ENCODE results near the gene AHCYL2.
"Not testable (repeated sequence)": the region's sequence is repeated elsewhere in the genome, so short reads cannot be mapped to it uniquely, and the experiment has no call there.

Gene AHCYL2

GRCh38 chr7:129292861-129293260, 68.0 kb downstream of the AHCYL2 start:
- no peak for DNase-seq (ENCODE audit: low read depth)

DNA sequence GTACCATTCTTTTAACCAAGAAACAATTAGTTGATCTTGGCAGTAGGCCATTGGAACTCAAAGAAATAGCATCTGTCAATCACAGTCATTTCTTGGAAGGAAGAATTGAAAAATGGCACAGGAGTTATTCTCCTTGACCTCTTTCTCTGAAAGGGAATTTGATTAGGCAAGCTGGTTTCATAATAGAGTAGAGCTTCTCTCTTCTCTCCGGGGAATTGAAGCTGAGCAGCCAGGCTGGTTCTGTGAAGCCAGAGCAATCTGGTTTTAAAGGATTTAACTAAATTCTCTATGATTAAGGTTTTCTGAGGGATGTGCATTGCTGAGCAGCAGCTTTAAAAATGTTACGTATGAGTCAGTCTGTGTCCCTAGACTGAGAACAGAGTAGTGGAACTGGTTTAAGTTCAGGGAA, 70.2 kb downstream of the AHCYL2 start:
- no peak for DNase-seq (ENCODE audit: low read depth)

DNA sequence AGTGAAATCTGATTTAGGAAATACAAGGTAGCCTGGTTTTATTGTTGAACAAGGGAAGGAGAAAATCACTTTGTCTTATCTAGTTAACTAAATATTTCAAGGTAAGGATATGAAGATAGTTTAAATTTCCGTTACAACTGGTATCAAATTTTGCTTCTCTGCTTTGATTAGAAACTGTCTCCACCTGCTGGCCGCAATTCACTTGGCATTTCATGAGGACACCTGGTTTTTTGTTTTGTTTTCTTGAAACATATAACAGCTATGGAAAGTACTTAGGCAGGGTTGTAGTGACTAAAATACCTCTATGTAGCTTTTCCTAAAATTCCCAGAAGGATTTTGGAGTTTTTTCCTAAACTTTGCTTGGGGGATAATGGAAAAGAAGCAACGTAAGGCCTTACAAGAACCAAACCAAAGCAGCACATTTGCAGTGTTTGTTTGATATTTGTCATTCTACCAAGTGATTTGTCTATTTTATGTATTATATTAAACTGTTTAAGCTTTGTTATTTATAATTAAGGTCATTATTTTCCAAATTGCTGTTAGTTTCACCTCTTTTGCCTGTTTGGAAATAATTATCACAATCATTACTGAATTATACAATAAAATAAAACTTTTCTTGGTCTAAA, 73.6 kb downstream of the AHCYL2 start:
- no peak for DNase-seq (ENCODE audit: low read depth)

DNA sequence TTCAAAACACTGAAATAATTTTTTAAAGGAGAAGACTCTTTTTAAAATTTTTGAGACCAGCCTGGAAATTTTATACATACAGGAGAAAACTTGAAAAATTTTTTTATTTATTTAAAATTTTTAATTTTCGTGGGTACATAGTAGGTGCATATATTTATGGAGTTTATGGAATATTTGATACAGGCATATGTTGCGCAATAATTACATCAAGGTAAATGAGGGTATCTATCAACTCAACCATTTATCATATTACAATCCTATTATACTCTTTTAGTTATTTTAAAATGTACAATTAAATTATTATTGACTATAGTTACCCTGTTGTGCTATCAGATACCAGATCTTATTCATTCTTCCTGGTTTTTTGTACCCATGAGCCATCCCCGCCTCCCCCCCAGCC, 75.1 kb downstream of the AHCYL2 start:
- no peak for DNase-seq (ENCODE audit: low read depth)

GRCh38 chr7:129300299-129300698, 75.5 kb downstream of the AHCYL2 start:
- not testable (repeated sequence) for DNase-seq (ENCODE audit: low read depth)

DNA sequence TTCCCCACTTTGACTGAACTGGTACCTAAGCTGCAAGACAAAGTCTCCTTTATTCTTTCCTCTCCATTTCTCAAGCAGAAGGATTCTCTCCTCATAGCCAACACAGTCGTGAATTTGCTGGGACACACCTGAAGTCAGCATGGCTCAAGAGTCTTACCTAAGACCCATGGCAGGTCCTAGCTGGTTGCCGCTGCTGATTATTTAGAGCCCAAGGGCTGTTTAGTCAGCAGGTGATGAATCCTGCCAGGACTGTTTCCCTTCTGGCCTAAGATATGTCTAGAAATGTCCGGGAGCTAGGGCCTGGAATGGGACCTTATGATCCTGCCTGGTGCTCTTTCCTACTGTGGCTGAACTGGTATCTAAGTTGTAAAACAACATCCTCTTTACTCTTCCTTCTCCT, 82.8 kb downstream of the AHCYL2 start:
- no peak for DNase-seq (ENCODE audit: low read depth)

DNA sequence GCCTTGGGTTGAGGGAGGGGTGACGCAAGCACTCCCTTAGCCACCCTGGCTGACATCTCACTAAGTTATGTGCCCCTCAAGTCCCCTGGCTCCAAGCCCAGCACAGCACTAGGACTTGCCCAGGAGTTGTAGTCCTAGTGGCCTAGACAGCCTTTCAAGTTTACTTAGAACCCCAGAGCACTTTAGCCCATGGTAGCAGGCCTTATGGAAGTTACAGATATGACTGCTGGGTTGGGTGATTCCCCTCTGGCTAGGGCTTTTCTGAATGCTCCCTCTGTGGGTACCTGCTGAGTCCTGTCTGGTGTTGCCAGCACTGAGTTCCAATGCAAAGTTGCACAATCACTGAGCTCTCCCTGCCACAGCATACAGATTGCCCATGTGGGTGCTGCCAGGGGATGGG, 83.2 kb downstream of the AHCYL2 start:
- no peak for DNase-seq (ENCODE audit: low read depth)

GRCh38 chr7:129311429-129311828, 86.6 kb downstream of the AHCYL2 start:
- DNase-seq (ENCODE audit: low read depth): no peak

GRCh38 chr7:129313282-129313681, 88.5 kb downstream of the AHCYL2 start:
- no peak for DNase-seq (ENCODE audit: low read depth)

DNA sequence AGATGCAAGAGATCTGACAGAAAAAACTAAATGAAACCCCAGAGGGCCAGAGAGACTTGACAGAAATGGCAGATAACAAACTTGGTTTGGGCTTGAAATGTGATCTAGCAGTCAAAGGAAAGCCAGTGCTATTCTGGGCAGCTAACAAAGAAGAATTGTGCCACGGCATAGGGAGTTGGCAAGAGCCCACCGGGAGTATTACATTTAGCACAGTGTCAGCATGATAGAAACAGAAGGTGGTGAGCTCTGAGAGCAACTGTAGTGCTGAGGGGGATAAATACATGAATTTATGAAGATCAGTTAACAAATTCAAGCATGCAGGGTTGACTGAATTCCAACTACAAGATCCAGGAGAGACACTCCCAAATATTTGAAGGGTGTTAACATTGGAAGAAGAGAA, 91.1 kb downstream of the AHCYL2 start:
- DNase-seq (ENCODE audit: low read depth): no peak

- DNase-seq (ENCODE audit: low read depth): no peak
Measured at GRCh38 chr7:129317450-129317849, 92.6 kb downstream of the AHCYL2 start.

GRCh38 chr7:129327076-129327475, 102.2 kb downstream of the AHCYL2 start:
- no peak for DNase-seq (ENCODE audit: low read depth)

DNA sequence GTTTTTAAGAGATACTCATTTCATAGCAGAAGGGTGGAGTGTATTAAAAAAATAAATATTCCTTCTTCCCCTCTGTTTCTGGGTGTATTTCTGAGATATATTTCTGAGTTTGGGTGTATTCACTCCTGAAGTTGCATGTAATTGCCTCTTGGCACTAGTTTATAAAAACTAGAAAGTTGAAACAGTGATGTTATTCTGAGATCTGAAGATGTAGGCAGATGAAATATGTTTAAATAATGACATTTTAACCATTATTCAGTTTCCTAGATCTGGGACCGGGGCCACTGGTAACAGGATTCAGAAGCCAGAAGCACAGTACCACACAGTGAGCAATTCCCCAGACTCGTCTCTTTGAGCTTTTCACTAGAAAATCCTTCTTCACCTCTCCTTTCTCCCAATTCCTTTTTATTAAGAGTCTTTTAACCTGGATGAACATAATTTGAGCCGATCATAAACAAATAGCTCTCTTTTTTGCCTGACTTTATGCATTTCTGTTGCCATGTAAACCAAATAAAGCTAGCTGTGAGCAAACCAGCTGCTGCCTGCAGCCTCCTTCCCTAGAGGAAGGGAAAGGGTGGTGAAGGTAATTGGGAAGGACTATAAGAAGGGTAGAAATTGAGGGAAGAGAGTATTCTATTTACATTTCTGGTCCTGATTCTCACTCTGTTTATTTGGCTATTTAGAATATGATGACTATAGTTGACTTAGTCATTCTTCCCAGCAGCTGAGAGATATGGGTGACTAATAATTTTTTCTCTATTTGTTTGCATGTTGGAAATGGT, 107.6 kb downstream of the AHCYL2 start:
- DNase-seq (ENCODE audit: low read depth): no peak

DNA sequence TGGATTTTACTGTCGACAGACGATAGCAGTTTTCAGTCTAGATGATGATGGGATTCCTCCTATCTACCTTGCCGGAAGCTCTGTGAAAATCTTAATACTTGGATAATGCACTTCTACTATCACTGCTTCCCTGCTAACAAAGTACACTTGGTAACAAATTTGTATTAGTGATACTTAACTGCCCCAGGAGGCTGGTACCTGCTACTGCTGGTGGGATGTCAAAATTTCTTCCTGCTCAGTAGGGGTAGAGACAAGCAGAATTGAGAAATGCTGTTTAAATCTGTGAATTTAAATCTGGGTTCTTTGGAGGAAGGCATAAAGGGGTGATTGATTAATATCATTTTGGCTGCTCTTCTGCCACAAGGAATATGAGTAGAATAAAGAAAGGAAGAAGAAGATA, 109.6 kb downstream of the AHCYL2 start:
- DNase-seq (ENCODE audit: low read depth): no peak

- DNase-seq (ENCODE audit: low read depth): no peak
Measured at GRCh38 chr7:129338450-129338849, 113.6 kb downstream of the AHCYL2 start.

DNA sequence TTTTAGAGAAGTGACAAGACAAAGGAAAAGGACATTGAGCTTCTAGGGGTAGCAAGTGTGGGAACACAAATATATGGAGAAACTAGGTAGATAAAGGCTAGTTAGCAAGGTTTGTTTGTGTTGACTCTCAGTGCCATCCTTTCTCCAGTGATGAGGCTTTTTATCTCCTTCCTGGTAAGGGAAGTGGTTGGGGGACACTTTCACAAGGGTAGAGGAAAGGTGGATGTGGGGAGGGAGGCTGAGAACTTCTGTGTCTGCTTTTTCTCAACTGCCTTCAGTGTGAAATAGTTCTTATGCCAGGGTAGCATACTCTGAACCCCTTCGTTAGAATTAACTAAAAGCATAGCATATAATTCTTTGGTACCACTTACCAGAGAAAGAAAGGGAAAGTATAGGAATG, 116.4 kb downstream of the AHCYL2 start:
- DNase-seq (ENCODE audit: low read depth): no peak

GRCh38 chr7:129341816-129342806, 117.3 kb downstream of the AHCYL2 start:
- DNase-seq (ENCODE audit: low read depth): no peak

DNA sequence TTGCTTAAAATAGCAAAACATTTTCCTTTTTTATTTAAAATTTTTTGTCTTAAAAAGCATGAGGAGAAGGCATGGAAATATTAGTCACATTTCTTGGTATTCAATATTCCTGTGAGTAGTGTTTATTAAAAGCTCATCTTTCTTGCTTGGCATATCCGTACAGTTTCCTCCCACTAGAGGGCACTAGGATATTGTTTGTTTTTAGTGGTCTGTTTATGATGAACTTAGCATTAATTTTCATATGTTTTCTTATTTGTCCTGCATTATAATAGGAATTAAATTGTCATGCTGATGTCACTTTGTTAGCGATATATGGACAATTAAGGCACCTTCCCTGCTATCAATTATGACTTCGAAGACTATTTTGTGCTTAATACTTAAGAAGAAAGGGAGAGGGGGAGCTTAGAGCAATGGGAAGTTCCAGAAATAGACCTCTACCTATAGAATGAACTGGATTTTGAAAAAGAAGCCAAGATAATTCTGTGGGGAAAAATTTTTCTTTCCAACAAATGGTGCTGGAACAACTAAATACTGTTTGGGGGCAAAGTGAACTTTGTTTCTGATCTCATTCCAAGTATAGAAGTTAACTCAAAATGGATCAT, 118.4 kb downstream of the AHCYL2 start:
- DNase-seq (ENCODE audit: low read depth): no peak

DNA sequence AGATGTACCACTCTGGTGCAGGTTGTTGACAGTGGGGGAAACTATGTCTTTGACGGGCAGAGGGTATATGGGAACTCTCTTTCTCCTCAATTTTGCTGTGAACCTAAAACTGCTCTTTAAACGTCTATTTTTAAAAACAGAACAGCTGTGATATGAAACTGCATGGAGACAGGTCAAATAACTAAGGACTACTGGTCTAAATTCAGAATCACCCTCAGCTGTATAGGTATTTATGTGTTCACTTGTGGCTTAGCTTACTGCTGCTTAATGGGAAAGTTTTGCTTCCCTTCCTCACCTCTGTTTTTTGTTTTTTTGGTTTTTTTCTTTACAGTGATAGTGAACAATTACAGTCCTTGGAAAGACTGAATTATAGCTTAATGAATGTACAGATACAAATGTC, 122.5 kb downstream of the AHCYL2 start:
- no peak for DNase-seq (ENCODE audit: low read depth)

- DNase-seq (ENCODE audit: low read depth): no peak
Measured at GRCh38 chr7:129348023-129348740, 123.4 kb downstream of the AHCYL2 start.

- DNase-seq (ENCODE audit: low read depth): no peak
Measured at GRCh38 chr7:129351320-129351719, 126.5 kb downstream of the AHCYL2 start.

DNA sequence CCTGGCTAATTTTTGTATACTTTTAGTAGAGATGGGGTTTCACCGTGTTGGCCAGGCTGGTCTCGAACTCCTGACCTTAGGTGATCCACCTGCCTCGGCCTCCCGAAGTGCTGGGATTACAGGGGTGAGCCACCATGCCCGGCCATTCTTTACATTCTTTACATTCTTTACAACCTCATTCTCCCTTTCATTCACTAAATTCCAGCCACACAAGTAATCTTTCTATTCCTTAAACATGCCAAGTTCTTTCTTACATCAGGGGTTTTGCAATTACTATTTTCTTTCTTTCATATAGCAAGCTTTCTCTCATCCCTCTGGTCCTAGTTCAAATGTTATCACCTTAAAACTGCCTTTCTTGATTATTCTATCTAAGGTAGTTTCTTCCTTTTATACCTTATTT, 128.3 kb downstream of the AHCYL2 start:
- DNase-seq (ENCODE audit: low read depth): not testable (repeated sequence)
